Measurements from ENCODE around the gene PEAR1.

The PEAR1 gene

GRCh38 chr1:156942176-156942575 lies 48.7 kb downstream of the PEAR1 start:
- CTCF ChIA-PET, result interaction anchor here (1.5 to 1.7 kb wide), 2 partner anchors 10 to 53 kb away, joined by 3 to 5 read pairs; no protein-coding TSS in a partner anchor
- POLR2A ChIA-PET, result no interaction called here

GRCh38 chr1:156942576-156942975 lies 49.1 kb downstream of the PEAR1 start:
- ChIA-PET POLR2A (no interaction called here), CTCF (interaction anchor here (1.5 to 1.7 kb wide), 2 partner anchors 11 to 53 kb away, joined by 3 to 5 read pairs; no protein-coding TSS in a partner anchor)
- no peak for TF ChIP-seq CTCF (IDR thresholded peaks at IDR 0.05; ENCODE audit: control extremely low read depth, extremely low read depth, low read depth, missing control alignments)
- DNase-seq (ENCODE audit: extremely low spot score), result no peak

More at GRCh38 chr1:156942176-156942575, 48.7 kb downstream of the PEAR1 start:
- no peak for DNase-seq (ENCODE audit: extremely low spot score)
- no peak for TF ChIP-seq CTCF (IDR thresholded peaks at IDR 0.05; ENCODE audit: control extremely low read depth, extremely low read depth, low read depth, missing control alignments)

- POLR2A ChIA-PET, result no interaction called here
These were observed 50.2 kb downstream of the PEAR1 start for GRCh38 chr1:156943756-156944155.

GRCh38 chr1:156944268-156944667 lies 50.8 kb downstream of the PEAR1 start:
- DNase-seq (ENCODE audit: extremely low spot score), result no peak
- no peak for TF ChIP-seq CTCF (IDR thresholded peaks at IDR 0.05; ENCODE audit: control extremely low read depth, extremely low read depth, low read depth, missing control alignments)
- ChIA-PET POLR2A (no interaction called here), CTCF (no interaction called here)

More at GRCh38 chr1:156943756-156944155, 50.2 kb downstream of the PEAR1 start:
- TF ChIP-seq CTCF (IDR thresholded peaks at IDR 0.05; ENCODE audit: control extremely low read depth, extremely low read depth, low read depth, missing control alignments), result no peak
- no peak for DNase-seq (ENCODE audit: extremely low spot score)
- CTCF ChIA-PET, result no interaction called here

- no peak for DNase-seq (ENCODE audit: extremely low spot score)
- TF ChIP-seq CTCF (IDR thresholded peaks at IDR 0.05; ENCODE audit: control extremely low read depth, extremely low read depth, low read depth, missing control alignments), result no peak
- POLR2A ChIA-PET, result no interaction called here
- CTCF ChIA-PET, result no interaction called here
These were observed 51.3 kb downstream of the PEAR1 start for GRCh38 chr1:156944848-156945247.

GRCh38 chr1:156945881-156946661 lies 52.6 kb downstream of the PEAR1 start:
- ChIA-PET POLR2A (no interaction called here), CTCF (interaction anchor here (0.9 to 1.0 kb wide), 2 partner anchors 15 to 24 kb away, joined by 3 read pairs; no protein-coding TSS in a partner anchor)
- no peak for TF ChIP-seq CTCF (IDR thresholded peaks at IDR 0.05; ENCODE audit: control extremely low read depth, extremely low read depth, low read depth, missing control alignments)
- DNase-seq (ENCODE audit: extremely low spot score), result no peak

Data from GM10248 (cell line).